Measurements from ENCODE around the gene TSEN15. TPM values are rescaled to one million over a fixed set of nuclear protein-coding genes. Genes with fewer than 3 reads are reported as not detected.

Gene TSEN15
- total RNA-seq, 6 donors from 2014 or later: 25.0 to 39.9 (median 27.3) TPM

GRCh38 chr1:184049291-184049690, 2.2 kb upstream of the TSEN15 start:
- no peaks in the 10 kb centered on the region for H3K9me3 ChIP-seq
- ATAC-seq (ENCODE audit: low FRiP score in 2 of 2) (no peak), DNase-seq (no peak)
- no peaks in the 10 kb centered on the region for H3K36me3 ChIP-seq
- WGBS, 2 donors: 92 to 94% methylated on average over 2 of the region's 2 CpGs
- TF ChIP-seq POLR2AphosphoS5 (IDR thresholded peaks at IDR 0.05): no peak
- TF ChIP-seq EP300 (IDR thresholded peaks at IDR 0.05): no peak
- TF ChIP-seq POLR2A (IDR thresholded peaks at IDR 0.05): no peak
- no peak for TF ChIP-seq CTCF (IDR thresholded peaks at IDR 0.05)
- no peak overlapping the region for H3K27ac ChIP-seq
- no peak overlapping the region for H3K4me3 ChIP-seq
- peaks cover 21 to 24% (median 23%) of the 10 kb centered on the region in 4 donors for H3K4me1 ChIP-seq
- no peaks in the 10 kb centered on the region for H3K27me3 ChIP-seq

- Histone ChIP-seq H3K4me1 (peaks cover 21 to 25% (median 23%) of the 10 kb centered on the region in 4 donors), H3K4me3 (no peak overlapping the region), H3K9me3 (no peaks in the 10 kb centered on the region), H3K27ac (no peak overlapping the region), H3K36me3 (peaks cover 0 to 4% (median 2%) of the 10 kb centered on the region in 4 donors), H3K27me3 (no peaks in the 10 kb centered on the region)
- ATAC-seq (ENCODE audit: low FRiP score in 2 of 2) (no peak), DNase-seq (no peak)
- 83 to 95% methylated on average over 2 of the region's 2 CpGs for WGBS, 2 donors
- TF ChIP-seq CTCF (IDR thresholded peaks at IDR 0.05): no peak
- TF ChIP-seq POLR2A (IDR thresholded peaks at IDR 0.05): no peak
- no peak for TF ChIP-seq EP300 (IDR thresholded peaks at IDR 0.05)
- TF ChIP-seq POLR2AphosphoS5 (IDR thresholded peaks at IDR 0.05): no peak
Measured at GRCh38 chr1:184049836-184050468, 1.6 kb upstream of the TSEN15 start.

- Histone ChIP-seq H3K9me3 (no peaks in the 10 kb centered on the region), H3K4me3 (peak overlapping the region in 3 of 4 donors; percentile 65 to 96 (median 82)), H3K4me1 (peaks cover 21 to 25% (median 23%) of the 10 kb centered on the region in 4 donors), H3K27me3 (no peaks in the 10 kb centered on the region), H3K36me3 (peaks cover 0 to 10% (median 6%) of the 10 kb centered on the region in 4 donors), H3K27ac (peak overlapping the region; percentile 77 to 93 (median 90))
- DNase-seq: no peak
- TF ChIP-seq POLR2A (IDR thresholded peaks at IDR 0.05) (no peak), EP300 (IDR thresholded peaks at IDR 0.05) (no peak), CTCF (IDR thresholded peaks at IDR 0.05) (no peak), POLR2AphosphoS5 (IDR thresholded peaks at IDR 0.05) (no peak)
- no peak for ATAC-seq (ENCODE audit: low FRiP score in 2 of 2)
Measured at GRCh38 chr1:184050636-184051035, 894 bp upstream of the TSEN15 start.

- TF ChIP-seq EP300 (IDR thresholded peaks at IDR 0.05): no peak
- TF ChIP-seq CTCF (IDR thresholded peaks at IDR 0.05): no peak
- TF ChIP-seq POLR2A (IDR thresholded peaks at IDR 0.05): no peak
- TF ChIP-seq POLR2AphosphoS5 (IDR thresholded peaks at IDR 0.05): no peak
- H3K27ac ChIP-seq: peak overlapping the region; percentile 77 to 93 (median 90)
- no peaks in the 10 kb centered on the region for H3K9me3 ChIP-seq
- H3K4me1 ChIP-seq: peaks cover 21 to 25% (median 23%) of the 10 kb centered on the region in 4 donors
- no peaks in the 10 kb centered on the region for H3K27me3 ChIP-seq
- H3K36me3 ChIP-seq: peaks cover 0 to 14% (median 6%) of the 10 kb centered on the region in 4 donors
- ATAC-seq (ENCODE audit: low FRiP score in 2 of 2) (peak in 1 of 2 donors; percentile 23), DNase-seq (no peak)
- H3K4me3 ChIP-seq: peak overlapping the region; percentile 65 to 98 (median 89)
- 1 to 4% methylated on average over 6 of the region's 6 CpGs for WGBS, 2 donors
Measured at GRCh38 chr1:184051138-184051484, 419 bp upstream of the TSEN15 start.

GRCh38 chr1:184052194-184052559, 647 bp downstream of the TSEN15 start:
- Histone ChIP-seq H3K27me3 (no peaks in the 10 kb centered on the region), H3K9me3 (no peaks in the 10 kb centered on the region), H3K36me3 (peaks cover 0 to 14% (median 6%) of the 10 kb centered on the region in 4 donors), H3K4me3 (peak overlapping the region; percentile 65 to 98 (median 89)), H3K4me1 (peaks cover 22 to 33% (median 23%) of the 10 kb centered on the region in 4 donors), H3K27ac (peak overlapping the region in 3 of 4 donors; percentile 87 to 93 (median 92))
- 7 to 8% methylated on average over 7 of the region's 7 CpGs for WGBS, 2 donors
- DNase-seq (no peak), ATAC-seq (ENCODE audit: low FRiP score in 2 of 2) (no peak)
- TF ChIP-seq POLR2A (IDR thresholded peaks at IDR 0.05) (no peak), CTCF (IDR thresholded peaks at IDR 0.05) (no peak), EP300 (IDR thresholded peaks at IDR 0.05) (no peak), POLR2AphosphoS5 (IDR thresholded peaks at IDR 0.05) (no peak)

Data from upper lobe of left lung (tissue), 6 donors.